ENCODE results near the gene CRIP2. TPM values are rescaled to one million over a fixed set of nuclear protein-coding genes. Genes with fewer than 3 reads are reported as not detected.

The CRIP2 gene
- total RNA-seq, 4 donors from 2014 or later: 101 to 160 (median 136) TPM

GRCh38 chr14:105493921-105494605 lies 19.4 kb downstream of the CRIP2 start:
- intact Hi-C loops (cut with DNase I): loop anchor here (5.0 kb wide), 2 partner anchors 47 to 182 kb away; partner anchors contain the start of gene PACS2
- Histone ChIP-seq H3K27me3 (no peaks in the 10 kb centered on the region), H3K27ac (no peak overlapping the region), H3K9me3 (no peaks in the 10 kb centered on the region), H3K4me3 (replicated peaks in 1 of 3) (no peak overlapping the region), H3K4me1 (peaks cover 11 to 16% of the 10 kb centered on the region in 2 donors), H3K36me3 (no peaks in the 10 kb centered on the region)
- no peak for DNase-seq
- no peak for TF ChIP-seq CTCF (IDR thresholded peaks at IDR 0.05)
- TF ChIP-seq POLR2A (IDR thresholded peaks at IDR 0.05): no peak
- 71 to 96% methylated on average over 1 to 13 of the region's 16 CpGs for WGBS, 2 donors

GRCh38 chr14:105494606-105494929 lies 19.9 kb downstream of the CRIP2 start:
- no peak for DNase-seq
- Histone ChIP-seq H3K4me1 (peaks cover 6 to 11% of the 10 kb centered on the region in 2 donors), H3K4me3 (replicated peaks in 1 of 3) (no peak overlapping the region), H3K27ac (no peak overlapping the region), H3K36me3 (no peaks in the 10 kb centered on the region), H3K27me3 (no peaks in the 10 kb centered on the region), H3K9me3 (no peaks in the 10 kb centered on the region)
- intact Hi-C loops (cut with DNase I): loop anchor here (5.0 kb wide), 2 partner anchors 47 to 182 kb away; partner anchors contain the start of gene PACS2
- no peak for TF ChIP-seq CTCF (IDR thresholded peaks at IDR 0.05)
- no peak for TF ChIP-seq POLR2A (IDR thresholded peaks at IDR 0.05)
- 97 to 98% methylated on average over 6 of the region's 6 CpGs for WGBS, 2 donors

GRCh38 chr14:105495101-105495989 lies 20.7 kb downstream of the CRIP2 start:
- WGBS, 2 donors: 94 to 96% methylated on average over 4 to 7 of the region's 18 CpGs
- Histone ChIP-seq H3K9me3 (no peaks in the 10 kb centered on the region), H3K27ac (no peak overlapping the region), H3K27me3 (no peaks in the 10 kb centered on the region), H3K36me3 (no peaks in the 10 kb centered on the region), H3K4me3 (replicated peaks in 1 of 3) (no peak overlapping the region), H3K4me1 (peaks cover 5 to 6% of the 10 kb centered on the region in 2 donors)
- no peak for DNase-seq
- no peak for TF ChIP-seq CTCF (IDR thresholded peaks at IDR 0.05)
- no peak for TF ChIP-seq POLR2A (IDR thresholded peaks at IDR 0.05)
- intact Hi-C loops (cut with DNase I): no loop called here

- no peaks in the 10 kb centered on the region for H3K27me3 ChIP-seq
- intact Hi-C loops (cut with DNase I): no loop called here
- no peaks in the 10 kb centered on the region for H3K9me3 ChIP-seq
- no peak overlapping the region for H3K4me3 ChIP-seq (replicated peaks in 1 of 3)
- DNase-seq: no peak
- TF ChIP-seq POLR2A (IDR thresholded peaks at IDR 0.05) (no peak), CTCF (IDR thresholded peaks at IDR 0.05) (no peak)
- H3K4me1 ChIP-seq: peaks cover 5 to 6% of the 10 kb centered on the region in 2 donors
- no peaks in the 10 kb centered on the region for H3K36me3 ChIP-seq
- H3K27ac ChIP-seq: no peak overlapping the region
- 87 to 96% methylated on average over 5 to 17 of the region's 18 CpGs for WGBS, 2 donors
These were observed 21.6 kb downstream of the CRIP2 start for GRCh38 chr14:105495990-105496830.
